HUDEP-2 (cell line): Measurements from ENCODE around the gene CWF19L2.
"Not testable (repeated sequence)": the region's sequence is repeated elsewhere in the genome, so short reads cannot be mapped to it uniquely, and the experiment has no call there.

Experiments used
- DNase-seq, 76 experiments: peaks; one replicate each; lab custom pipeline; 2025; ENCODE audit not compliant: unreplicated experiment in 76 of 76; lab: John Stamatoyannopoulos, UW

CWF19L2 gene

DNA sequence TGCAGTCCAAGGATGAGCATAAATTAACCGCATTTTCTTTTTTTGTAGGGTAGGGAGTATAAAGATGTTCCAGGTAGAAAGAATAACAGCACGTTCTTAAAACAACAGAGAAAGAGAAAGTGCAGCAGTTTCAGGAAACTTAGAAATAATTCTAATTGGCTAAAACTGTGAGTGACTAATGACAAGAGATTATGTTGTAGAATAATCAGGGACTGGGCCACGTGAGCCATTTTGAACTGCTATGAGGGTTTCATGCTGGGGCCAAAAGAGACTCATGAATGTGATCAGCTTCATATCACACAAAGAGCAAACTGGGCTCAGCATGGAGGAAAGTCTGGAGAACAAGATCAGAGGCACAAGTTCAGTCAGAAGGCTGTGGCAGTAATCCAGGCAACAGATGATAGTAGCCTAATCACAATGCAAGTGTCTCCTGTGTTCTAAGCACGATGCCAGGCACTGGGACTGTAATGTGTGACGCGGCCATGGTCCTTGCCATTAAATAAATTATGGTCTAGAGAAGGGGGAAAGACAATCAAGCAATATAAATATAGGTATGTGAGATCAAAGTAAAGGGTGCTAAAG lies 17.9 kb downstream of the CWF19L2 start:
- peak in 1 of 76 experiments; percentile 4 for DNase-seq

DNA sequence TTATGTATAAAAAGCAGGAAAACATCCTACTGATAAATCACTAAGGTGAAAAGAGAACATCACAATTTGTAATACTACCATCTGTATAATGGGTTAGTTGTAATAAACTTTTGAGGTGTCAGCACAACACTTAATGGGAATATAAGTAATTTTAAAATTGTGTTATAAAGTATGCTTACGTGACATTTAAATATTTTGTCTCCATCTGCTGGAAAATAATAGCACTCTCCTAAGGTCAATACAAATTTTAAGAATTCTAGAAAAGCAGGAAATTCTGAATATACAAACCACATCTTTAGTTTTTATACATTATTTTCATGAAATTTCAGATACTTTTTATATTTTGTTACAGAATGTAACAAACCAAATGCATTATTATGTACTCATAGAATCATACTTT lies 19.5 kb downstream of the CWF19L2 start:
- no peak for DNase-seq

DNA sequence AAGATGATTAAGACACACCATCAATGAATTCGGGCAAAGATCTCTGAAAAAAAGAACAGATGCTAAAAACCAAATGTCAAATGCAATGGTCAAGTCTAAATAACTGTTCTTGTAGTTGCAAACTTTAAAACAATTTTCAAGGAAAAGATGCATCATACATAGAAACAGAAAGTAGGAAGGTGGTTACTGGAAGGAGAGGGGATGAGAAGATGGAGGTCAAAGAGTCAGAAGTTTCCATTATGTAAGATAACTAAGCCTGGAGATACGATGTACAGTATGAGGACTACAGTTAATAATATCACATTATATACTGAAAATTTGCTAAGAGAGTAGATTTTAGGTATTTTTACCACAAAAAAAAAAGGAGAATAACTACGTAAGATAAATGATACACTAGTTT lies 27.1 kb downstream of the CWF19L2 start:
- DNase-seq: no peak

DNA sequence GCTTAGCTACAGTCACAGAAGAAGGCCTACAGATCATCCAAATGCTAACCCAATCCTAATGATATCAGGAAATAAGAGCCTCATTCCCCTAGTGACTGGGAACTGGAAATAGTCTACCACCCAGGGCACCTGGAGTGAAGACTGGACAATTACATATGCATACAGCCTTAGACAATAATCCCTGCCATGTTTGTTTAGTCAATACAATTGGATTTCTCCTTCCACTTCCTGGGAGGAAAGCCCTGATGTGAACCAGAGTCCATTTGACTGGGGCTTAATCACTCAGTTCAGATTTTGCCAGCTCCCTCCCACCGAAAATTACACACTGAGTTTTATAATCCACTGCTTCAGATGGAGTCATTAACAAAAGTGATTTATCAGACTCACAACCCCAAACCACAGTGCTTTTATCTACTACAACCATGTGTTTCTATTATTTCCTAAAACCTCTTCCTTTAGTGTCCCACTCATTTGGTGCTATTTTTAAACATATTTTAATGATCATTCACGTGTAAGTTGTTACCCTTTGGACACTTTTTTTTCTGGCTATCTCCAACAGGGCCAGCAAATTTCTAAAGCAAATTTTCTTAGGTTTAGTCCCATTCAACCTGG lies 29.9 kb downstream of the CWF19L2 start:
- DNase-seq: peak in 6 of 76 experiments; percentile 2 to 20 (median 10)

DNA sequence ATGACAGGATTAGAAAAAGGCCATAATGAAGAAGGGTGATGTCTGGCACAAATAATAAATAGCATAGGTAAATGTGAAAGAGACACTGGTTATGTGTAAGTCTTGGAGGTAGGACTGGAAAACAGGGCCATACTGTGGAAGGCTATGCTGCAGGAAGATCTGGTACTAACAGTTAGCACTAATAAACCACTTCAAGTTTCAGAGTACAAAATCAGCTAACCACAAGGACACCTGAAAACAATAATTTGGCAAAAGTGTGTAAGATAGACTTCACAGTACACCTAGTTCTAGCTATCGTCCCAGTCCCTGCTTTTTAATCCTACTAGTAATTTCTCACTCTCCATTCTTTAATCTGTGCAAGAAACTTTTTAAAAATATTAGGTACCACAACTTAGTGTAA lies 44.3 kb downstream of the CWF19L2 start:
- no peak for DNase-seq

DNA sequence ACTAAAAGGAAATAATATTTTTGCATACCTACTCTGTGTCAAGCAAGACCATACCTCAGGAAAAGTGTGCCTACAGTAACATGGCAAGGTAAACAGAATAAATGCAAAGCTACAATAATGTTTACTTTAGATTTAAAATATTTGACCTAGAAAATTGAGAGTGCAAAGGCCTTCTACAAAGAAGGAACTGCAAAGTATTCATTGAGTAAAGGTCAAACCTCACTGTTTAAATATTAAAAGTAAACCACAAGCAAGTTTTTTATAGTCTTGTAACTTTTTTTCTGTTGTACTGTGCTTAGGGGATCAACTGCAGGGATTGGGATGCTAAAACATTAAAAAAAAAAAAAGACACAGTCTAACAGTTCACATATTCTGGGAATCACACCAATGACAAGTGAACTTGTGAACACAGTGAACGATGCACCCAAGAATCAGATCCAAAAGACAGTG lies 48.8 kb downstream of the CWF19L2 start:
- DNase-seq: no peak

DNA sequence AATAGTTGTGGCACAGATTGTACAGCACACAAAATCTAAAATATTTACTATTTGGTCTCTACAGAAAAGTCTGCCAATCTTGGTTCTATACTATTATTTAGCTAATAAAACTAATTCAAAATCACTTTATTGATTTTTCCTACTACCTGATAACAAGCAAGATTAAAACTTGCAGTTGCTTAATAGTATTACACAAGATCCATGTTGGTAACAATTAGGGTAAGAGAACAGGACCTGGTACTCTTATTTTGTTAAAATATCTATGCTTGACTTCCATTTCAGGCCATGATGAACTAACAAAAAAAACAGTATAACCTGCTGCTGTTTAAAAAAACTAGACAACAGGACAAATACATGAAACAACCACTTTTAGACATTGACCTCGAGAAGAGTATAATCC lies 52.4 kb downstream of the CWF19L2 start:
- no peak for DNase-seq

DNA sequence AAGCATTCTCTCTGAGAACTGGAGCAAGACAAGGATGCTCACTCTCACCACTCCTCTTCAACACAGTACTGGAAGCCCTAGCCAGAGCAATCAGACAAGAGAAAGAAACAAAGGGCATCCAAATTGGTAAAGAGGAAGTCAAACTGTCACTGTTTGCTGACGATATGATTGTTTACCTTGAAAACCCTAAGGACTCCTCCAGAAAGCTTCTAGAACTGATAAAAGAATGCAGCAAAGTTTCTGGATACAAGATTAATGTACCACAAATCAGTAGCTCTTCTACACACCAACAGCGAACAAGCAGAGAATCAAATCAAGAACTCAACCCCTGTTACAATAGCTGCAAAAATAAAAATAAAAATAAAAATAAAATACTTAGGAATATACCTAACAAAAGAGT lies 56.5 kb downstream of the CWF19L2 start:
- not testable (repeated sequence) for DNase-seq

DNA sequence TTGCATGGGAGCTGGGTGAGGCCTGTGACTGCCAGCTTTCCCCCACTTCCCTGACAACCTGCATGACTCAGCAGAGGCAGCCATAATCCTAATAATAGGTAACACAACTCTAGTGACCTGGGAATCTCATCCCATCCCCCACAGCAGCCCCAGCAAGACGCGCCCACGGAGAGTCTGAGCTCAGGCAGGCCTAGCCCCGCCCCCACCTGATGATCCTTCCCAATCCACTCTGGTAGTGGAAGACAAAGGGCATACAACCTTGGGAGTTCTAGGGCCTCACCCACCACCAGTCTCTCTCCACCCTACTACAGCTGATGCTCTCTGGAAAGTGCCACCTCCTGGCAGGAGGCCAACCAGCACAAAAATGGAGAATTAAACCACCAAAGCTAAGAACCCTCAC lies 60.3 kb downstream of the CWF19L2 start:
- no peak for DNase-seq

DNA sequence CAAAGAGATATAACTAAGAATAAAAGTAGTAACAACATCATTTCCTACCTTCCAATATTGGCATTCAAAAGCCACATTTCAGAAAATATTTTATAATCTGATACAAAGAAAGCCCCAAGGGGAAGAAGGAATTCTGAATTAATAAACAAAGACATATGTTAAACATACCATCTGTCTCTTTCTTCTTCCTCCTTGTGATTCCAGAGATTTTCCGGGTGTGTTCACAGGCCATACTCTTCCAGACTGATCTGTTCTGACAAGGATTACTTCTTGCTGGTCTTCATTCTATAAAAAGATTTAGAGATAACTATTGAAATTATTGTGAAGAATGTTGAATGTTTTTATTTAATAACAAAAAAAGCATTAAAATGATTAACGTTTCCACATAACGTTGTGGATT lies 65.0 kb downstream of the CWF19L2 start:
- no peak for DNase-seq

DNA sequence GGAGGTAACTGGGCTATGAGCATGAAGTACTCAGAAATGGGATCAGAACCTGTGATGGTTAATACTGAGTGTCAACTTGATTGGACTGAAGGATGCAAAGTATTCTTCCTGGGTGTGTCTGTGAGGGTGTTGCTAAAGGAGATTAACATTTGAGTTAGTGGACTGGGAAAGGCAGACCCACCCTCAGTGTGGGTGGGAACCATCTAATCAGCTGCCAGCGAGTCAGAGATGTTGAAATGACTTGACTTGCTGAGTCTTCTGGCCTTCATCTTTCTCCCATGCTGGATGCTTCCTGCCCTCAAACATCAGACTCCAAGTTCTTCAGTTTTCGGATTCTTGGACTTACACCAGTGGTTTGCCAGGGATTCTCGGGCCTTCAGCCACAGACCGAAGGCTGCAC lies 66.9 kb downstream of the CWF19L2 start:
- DNase-seq: peak in 9 of 76 experiments; percentile 1 to 33 (median 6)

DNA sequence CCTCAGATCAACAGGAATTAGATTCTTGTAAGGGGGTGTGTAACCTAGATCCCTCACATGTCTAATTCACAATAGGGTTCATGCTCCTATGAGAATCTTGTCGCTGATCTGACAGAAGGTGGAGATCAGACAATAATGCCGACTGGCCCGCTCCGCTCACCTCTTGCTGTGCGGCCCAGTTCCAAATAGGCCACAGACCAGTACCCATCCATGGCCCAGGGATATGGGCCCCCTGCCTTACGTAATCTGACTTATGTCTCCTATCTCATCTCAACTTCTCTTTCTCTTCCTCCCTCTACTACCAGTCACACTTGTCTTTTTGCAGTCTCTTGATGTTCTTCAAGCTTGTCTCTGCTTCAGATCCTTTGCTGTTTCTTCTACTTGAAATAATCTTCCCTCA lies 70.0 kb downstream of the CWF19L2 start:
- DNase-seq: no peak

DNA sequence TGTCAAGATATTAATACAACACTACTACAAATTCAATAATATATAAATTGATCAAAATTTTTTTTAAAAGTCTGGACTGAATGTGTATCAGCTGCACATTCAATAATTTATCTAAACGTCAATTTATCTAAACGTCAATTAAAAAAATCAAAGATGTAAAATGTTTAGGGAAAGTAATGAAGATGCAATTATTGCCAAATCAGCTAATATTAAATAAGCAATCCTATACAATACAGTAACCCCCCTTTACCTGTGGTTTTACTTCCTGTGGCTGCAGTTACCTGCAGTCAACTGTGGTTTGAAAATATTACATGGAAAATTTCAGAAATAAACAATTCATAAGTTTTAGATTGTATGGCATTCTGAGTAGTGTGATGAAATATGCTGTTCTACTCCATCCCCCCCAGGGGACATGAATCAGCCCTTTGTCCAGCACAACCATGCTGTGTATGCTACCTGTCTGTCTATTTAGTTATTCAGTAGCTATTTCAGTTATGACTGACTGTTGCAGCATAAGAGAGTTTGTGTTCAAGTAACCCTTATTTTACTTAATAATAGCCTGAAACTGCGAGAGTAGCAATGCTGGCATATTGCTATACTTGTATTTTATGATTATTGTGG lies 72.2 kb downstream of the CWF19L2 start:
- DNase-seq: no peak

DNA sequence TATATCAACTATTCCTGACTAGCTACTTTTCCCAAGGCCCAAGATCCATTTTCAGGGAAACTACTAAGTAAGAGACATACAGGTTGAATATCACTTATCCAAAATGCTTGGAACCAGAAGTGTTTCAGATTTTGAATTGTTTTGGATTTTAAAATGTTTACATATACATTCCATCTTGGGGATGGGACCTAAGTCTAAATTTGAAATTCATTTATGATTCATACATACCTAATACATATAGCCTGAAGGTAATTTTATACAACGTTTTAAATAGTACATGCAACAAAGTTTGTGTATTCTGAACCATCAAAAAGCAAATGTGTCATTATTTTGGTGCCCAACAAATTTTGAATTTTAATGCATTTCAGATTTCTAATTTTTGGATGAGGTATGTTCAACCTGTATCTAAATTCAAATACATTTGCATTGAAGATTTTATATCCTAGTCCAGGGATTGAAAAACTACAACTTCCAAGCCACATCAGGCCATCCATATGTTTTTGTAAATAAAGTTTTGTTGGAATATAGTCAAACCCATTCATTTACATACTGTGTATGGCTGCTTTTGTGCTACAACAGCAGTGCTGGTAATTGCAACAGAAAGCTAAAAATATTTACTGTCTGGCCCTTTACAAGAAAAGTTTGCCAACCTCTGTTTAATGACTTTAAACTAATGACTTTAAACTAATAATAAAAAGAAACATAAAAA lies 73.3 kb downstream of the CWF19L2 start:
- no peak for DNase-seq

DNA sequence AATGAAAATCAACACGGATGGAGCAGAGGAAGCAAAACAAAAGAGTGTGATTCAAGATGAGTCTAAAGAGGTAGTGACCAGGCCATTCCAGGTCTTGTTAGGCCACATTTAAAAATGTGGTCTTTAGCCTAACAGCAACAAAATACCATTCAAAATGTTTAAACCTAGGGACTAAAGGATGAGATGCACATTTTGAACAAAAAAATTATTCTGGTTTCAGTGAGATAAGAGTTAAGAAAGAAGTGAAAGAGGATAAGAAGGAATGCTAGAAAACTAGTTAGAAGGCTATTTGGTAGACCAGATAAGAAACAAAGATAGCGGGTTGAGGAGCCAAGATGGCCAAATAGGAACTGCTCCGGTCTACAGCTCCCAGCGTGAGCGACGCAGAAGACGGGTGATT lies 85.2 kb downstream of the CWF19L2 start:
- no peak for DNase-seq

DNA sequence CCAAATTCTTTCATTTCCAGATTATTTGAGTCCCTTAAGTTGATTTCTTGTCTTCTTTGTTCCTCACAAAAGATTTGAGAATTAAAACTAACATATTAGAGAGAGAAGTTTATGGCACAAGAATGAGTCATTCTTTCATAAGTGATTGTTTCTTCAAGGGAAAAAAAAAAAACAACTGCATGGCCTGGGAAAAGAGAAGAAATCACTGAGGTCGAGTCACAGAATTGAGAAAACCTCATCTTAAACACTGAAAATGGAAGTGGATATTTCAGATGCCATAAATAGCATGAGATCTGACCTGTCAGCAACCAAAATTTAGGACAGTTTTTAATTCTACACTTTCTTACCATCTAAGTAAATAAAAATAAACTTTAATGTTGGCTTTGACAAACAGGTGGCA lies 87.2 kb downstream of the CWF19L2 start:
- DNase-seq: no peak

DNA sequence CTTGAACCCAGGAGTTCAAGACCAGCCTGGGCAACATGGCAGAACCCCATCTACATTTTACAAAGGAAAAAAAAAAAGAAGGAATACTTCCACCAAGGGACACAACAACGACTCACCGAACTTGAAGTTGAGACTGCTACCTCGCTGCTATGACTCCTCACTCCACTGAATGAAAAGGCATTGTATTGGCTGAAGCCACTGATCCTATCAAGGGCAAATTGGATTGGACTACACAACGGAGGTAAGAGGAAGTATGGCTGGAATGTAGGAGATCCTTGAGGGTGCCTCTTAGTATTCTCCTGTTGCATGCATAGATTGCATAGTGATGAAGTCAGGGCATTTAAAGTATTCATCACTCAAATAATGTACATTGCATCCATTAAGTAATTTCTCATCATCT lies 97.9 kb downstream of the CWF19L2 start:
- no peak for DNase-seq

DNA sequence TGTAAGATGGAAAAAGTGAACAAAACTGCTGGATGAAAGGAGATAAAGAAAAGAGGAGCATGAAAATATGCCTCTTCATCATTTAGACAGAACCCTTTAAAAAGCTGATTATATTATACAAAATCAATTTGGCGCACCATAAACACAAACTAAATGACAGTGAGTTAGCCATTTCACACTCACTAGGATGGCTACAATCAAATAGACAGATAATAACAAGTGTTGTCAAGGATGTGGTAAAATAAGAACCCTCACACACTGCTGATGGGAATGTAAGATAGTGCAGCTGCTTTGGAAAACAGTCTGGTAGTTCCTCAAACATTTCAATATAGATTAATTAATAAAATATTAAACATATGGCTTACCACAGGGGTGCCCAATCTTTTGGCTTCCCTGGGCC lies 99.7 kb downstream of the CWF19L2 start:
- DNase-seq: peak in 2 of 76 experiments; percentile 0 to 9

DNA sequence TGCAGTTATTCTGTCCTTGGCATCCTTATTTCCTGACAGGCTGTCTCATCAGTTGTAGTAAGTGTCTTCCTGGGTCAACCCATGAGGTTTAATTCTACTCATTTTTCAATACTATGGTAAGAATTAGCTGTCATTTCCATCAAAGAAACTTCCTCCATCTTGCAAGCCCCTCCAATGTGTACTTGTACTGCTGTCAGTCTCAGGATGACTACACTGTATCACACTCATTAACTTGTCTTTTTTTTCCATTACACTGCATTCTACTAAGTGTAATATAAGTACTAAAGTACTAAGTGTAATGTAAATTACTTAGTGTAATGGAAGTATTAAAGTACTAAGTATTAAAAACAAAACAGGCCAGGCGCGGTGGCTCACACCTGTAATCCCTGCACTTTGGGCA lies 102.8 kb downstream of the CWF19L2 start:
- no peak for DNase-seq

DNA sequence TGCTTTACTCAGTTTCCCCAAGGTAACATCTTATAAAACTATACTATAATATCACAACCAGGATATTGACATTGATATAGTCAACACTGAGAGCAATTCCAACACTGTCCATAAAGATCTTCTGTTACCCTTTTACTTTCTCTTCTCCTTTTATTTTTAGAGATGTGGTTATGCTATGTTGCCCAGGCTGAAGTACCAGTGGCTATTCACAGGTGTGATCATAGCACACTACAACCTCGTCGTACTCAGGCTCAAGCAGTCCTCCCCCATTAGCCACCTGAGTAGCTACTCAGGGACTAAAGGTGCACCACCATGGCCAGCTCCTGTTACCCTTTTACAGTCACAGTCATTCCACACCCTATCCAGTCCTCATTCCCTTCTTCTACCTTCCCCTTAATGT lies 119.7 kb downstream of the CWF19L2 start:
- DNase-seq: no peak

DNA sequence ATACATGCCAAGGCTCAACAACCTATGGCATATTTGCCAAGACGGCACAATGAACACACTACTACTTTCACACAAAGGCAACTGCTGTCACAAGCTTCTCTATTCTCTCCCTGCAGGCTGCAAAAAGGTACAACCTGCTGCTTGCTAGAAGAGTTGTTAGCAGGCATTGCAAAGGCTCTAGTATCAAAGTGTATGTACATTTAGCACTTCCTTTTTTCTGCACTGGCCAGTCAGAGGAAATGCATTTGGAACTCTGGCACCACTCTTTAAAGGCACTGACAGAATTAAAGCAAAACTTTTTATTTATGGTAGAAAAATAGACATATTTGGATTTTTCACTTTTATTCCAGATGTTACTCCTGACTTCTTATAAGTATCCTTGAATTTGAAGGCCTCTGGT lies 125.9 kb downstream of the CWF19L2 start:
- no peak for DNase-seq

DNA sequence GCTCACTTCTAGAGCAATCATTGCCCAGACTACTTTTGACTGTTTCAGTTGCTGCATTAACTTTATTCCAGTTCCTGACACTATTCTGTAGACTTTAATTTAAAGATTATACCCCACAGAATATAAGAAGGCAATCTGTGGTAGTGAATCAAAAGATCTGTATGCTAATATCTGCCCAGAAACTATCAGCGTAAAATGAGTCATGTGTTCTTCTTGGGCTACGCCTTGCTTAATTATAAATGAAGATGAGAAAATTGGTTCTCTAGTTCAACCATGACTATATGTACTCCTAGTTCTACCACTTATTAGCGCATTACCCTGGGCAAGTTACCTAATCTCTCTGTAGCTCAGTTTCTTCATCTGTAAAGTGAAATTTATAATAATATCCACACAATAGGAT lies 128.5 kb downstream of the CWF19L2 start:
- no peak for DNase-seq
